Stimulated activated CD8-positive, alpha-beta memory T cell treated with anti-CD3 and anti-CD28 coated beads, Interleukin-7, amount 100 ng/mL, for 4 hours (primary cell): ENCODE measurements around the gene APMAP.
A peak's percentile ranks its signal among the peaks of the same experiment; 100 is the strongest.
"Not testable (repeated sequence)": the region's sequence is repeated elsewhere in the genome, so short reads cannot be mapped to it uniquely, and the experiment has no call there.

Experiments
- DNase-seq, 2 donors: peaks; one replicate each; pipeline ENCODE4 v3.0.0-alpha.2; 2020; ENCODE audit warnings: low read depth in 2 of 2

APMAP gene

GRCh38 chr20:24952376-24953208, 40.0 kb downstream of the APMAP start:
- no peak for DNase-seq

GRCh38 chr20:24951536-24952083, 40.9 kb downstream of the APMAP start:
- DNase-seq: no peak

- no peak for DNase-seq
Measured at GRCh38 chr20:24950836-24951525, 41.6 kb downstream of the APMAP start.

- DNase-seq: no peak
Measured at GRCh38 chr20:24950128-24950835, 42.3 kb downstream of the APMAP start.

- DNase-seq: no peak
Measured at GRCh38 chr20:24949756-24950127, 42.8 kb downstream of the APMAP start.

GRCh38 chr20:24948939-24949679, 43.4 kb downstream of the APMAP start, which contains the start of gene CST7:
CST7 (plus strand) TSS chr20:24949269; CDS start chr20:24949506, 237 bp downstream.
- peak; percentile 90 for DNase-seq

GRCh38 chr20:24948396-24948938, 44.1 kb downstream of the APMAP start:
- DNase-seq: not testable (repeated sequence)

GRCh38 chr20:24946376-24946775, 46.2 kb downstream of the APMAP start:
- not testable (repeated sequence) for DNase-seq

GRCh38 chr20:24943731-24944130, 48.8 kb downstream of the APMAP start:
- DNase-seq: no peak

GRCh38 chr20:24943196-24943595, 49.4 kb downstream of the APMAP start:
- no peak for DNase-seq

GRCh38 chr20:24942679-24943078, 49.9 kb downstream of the APMAP start:
- DNase-seq: no peak

GRCh38 chr20:24939036-24939435, 53.5 kb downstream of the APMAP start:
- DNase-seq: no peak

GRCh38 chr20:24938498-24938897, 54.1 kb downstream of the APMAP start:
- no peak for DNase-seq

GRCh38 chr20:24937579-24937978, 55.0 kb downstream of the APMAP start:
- no peak for DNase-seq

- no peak for DNase-seq
Measured at GRCh38 chr20:24936526-24937407, 55.8 kb downstream of the APMAP start.

- DNase-seq: no peak
Measured at GRCh38 chr20:24935766-24936525, 56.6 kb downstream of the APMAP start.

- no peak for DNase-seq
Measured at GRCh38 chr20:24935140-24935539, 57.4 kb downstream of the APMAP start.

GRCh38 chr20:24934716-24935115, 57.8 kb downstream of the APMAP start:
- no peak for DNase-seq

GRCh38 chr20:24934101-24934661, 58.4 kb downstream of the APMAP start:
- no peak for DNase-seq
